ENCODE results near the gene GGN.
A peak's percentile ranks its signal among the peaks of the same experiment; 100 is the strongest.
"Not testable (repeated sequence)": the region's sequence is repeated elsewhere in the genome, so short reads cannot be mapped to it uniquely, and the experiment has no call there.

Gene GGN

DNA sequence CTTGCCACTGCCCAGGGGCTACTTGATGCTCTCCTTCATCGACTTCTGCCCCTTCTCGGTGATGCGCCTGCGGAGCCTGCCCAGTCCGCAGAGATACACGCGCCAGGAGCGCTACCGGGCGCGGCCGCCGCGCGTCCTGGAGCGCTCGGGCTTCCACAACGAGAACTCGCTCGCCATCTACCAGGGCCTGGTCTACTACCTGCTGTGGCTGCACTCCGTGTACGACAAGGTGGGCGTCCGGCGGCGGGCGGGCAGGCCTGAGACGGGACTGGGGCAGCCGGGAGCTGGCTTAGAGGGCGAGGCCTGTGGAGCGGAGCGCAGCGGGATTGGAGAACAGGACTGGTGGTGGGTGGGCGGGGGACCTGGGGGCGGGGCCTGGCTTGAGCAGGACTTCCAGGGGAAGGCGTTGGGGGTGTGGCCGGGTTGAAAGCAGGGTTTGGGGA is 26.2 kb downstream of the GGN start:
- DNase-seq (ENCODE audit: low read depth): peak; percentile 11

GRCh38 chr19:38360839-38361631 is 26.8 kb downstream of the GGN start:
- no peak for DNase-seq (ENCODE audit: low read depth)

DNA sequence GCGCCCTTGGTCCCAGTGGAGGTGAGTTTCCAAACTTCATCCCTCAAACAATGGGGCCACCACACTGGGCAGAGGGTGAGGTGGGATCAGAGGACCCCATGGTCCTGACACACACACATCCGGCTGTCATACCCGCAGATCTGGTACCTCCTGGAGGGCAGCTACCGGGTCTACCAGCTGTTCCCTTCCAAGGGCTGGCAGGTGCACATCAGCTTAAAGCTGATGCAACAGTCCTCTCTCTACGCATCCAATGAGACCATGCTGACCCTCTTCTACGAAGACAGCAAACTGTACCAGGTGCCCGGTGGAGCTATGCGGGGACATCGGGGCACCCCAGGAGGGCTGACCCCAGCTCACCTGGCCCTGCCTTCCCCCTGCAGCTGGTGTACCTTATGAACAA is 27.5 kb downstream of the GGN start:
- no peak for DNase-seq (ENCODE audit: low read depth)

- DNase-seq (ENCODE audit: low read depth): no peak
These were observed 28.4 kb downstream of the GGN start for GRCh38 chr19:38359242-38360021.

DNA sequence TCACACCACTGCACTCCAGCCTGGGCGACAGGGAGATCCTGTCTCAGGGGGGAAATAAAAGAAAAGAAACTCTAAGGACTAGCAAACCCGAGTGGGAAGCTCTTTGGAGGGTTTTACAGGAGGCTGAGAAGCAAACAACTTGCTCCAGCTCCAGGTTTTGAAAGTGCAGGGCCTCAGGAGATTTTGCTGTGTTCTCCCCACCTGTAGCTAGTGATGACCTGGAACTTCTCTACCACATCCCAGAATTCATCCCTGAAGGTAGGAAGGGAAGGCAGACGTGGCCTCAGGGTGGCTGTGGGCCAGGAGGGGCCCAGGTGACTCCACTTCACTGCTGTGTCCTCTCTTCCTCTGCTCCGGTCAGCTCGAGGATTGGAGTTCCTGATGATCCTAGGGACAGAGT is 29.8 kb downstream of the GGN start:
- no peak for DNase-seq (ENCODE audit: low read depth)

- DNase-seq (ENCODE audit: low read depth): no peak
These were observed 31.8 kb downstream of the GGN start for GRCh38 chr19:38355728-38356725.

GRCh38 chr19:38352611-38353010 is 35.2 kb downstream of the GGN start:
- DNase-seq (ENCODE audit: low read depth): no peak

- no peak for DNase-seq (ENCODE audit: low read depth)
These were observed 35.9 kb downstream of the GGN start for GRCh38 chr19:38351865-38352395.

- DNase-seq (ENCODE audit: low read depth): no peak
These were observed 37.0 kb downstream of the GGN start for GRCh38 chr19:38350883-38351282.

- no peak for DNase-seq (ENCODE audit: low read depth)
These were observed 41.0 kb downstream of the GGN start for GRCh38 chr19:38346837-38347236.

GRCh38 chr19:38340927-38341326 is 46.9 kb downstream of the GGN start:
- DNase-seq (ENCODE audit: low read depth): no peak

DNA sequence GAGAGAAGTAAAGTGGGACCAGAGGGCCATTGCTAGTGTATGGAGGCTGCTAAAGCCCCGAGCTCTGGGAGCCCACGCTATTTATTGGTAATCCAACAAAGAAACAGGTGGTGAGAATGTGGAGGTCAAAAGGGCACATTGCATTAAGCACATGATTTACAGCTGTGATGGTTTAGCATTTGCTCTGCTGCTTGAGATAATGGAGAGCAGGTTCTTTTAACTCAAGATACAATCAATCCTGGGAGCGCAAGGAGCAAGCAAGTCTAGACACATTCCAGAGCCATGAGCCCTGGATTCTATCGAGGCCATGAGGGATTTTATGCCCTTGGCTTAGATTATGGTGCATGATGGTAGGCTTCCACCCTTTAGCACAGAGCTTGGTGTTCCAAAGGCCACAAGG is 48.8 kb downstream of the GGN start:
- DNase-seq (ENCODE audit: low read depth): not testable (repeated sequence)

- no peak for DNase-seq (ENCODE audit: low read depth)
These were observed 50.5 kb downstream of the GGN start for GRCh38 chr19:38337360-38337653.

- peak; percentile 21 for DNase-seq (ENCODE audit: low read depth)
These were observed 51.0 kb downstream of the GGN start for GRCh38 chr19:38336638-38337359.

GRCh38 chr19:38335949-38336637 is 51.7 kb downstream of the GGN start:
- DNase-seq (ENCODE audit: low read depth): peak; percentile 76

All from GM04503 (cell line).